HEK293 (cell line): ENCODE measurements around the gene GAP43.

Experiments
- HOXA7 ChIP-seq: sonication (generic); formaldehyde crosslinking; IDR thresholded peaks from 2 replicates; pipeline ENCODE4 v1.8.1; 2022; ENCODE audit warnings: missing genetic modification reagents, borderline replicate concordance
- MYNN ChIP-seq: fragments of 450-650 bp; formaldehyde crosslinking; IDR thresholded peaks from 2 replicates; pipeline ENCODE4 v1.5.1; 2016; ENCODE audit warnings: missing biosample characterization, missing genetic modification characterization, borderline replicate concordance
- WT1 ChIP-seq: fragments of 450-650 bp; formaldehyde crosslinking; IDR thresholded peaks from 2 replicates; pipeline ENCODE4 v1.5.1; 2016; ENCODE audit warnings: missing biosample characterization, missing genetic modification characterization
- ZFP3 ChIP-seq: fragments of 450-650 bp; formaldehyde crosslinking; IDR thresholded peaks from 2 replicates; pipeline ENCODE4 v1.5.1; 2016; ENCODE audit warnings: low read depth, missing biosample characterization, missing genetic modification characterization
- ZNF311 ChIP-seq: fragments of 450-650 bp; formaldehyde crosslinking; IDR thresholded peaks from 2 replicates; pipeline ENCODE4 v1.5.1; 2017; ENCODE audit warnings: missing biosample characterization, missing genetic modification characterization, borderline replicate concordance
- ZNF350 ChIP-seq: fragments of 450-650 bp; formaldehyde crosslinking; IDR thresholded peaks from 2 replicates; pipeline ENCODE4 v1.5.0; 2017; ENCODE audit warnings: missing biosample characterization, mild to moderate bottlenecking, missing genetic modification characterization
- ZNF501 ChIP-seq: fragments of 450-650 bp; formaldehyde crosslinking; IDR thresholded peaks from 2 replicates; pipeline ENCODE4 v1.5.1; 2016; ENCODE audit warnings: missing biosample characterization, missing genetic modification characterization
- ZNF561 ChIP-seq: fragments of 450-650 bp; IDR thresholded peaks from 2 replicates; pipeline ENCODE4 v1.5.1; 2018; ENCODE audit warnings: missing biosample characterization, missing genetic modification characterization, borderline replicate concordance
- ZNF660 ChIP-seq: fragments of 450-650 bp; IDR thresholded peaks from 2 replicates; pipeline ENCODE4 v1.5.1; 2018; ENCODE audit warnings: missing biosample characterization, mild to moderate bottlenecking, missing genetic modification characterization
- TF ChIP-seq, protein P1 (sequence below): fragments of 450-650 bp; formaldehyde crosslinking; IDR thresholded peaks from 2 replicates; pipeline ENCODE4 v1.5.1; 2016; ENCODE audit warnings: missing biosample characterization, missing genetic modification characterization
- TF ChIP-seq, protein P2 (sequence below): fragments of 450-650 bp; formaldehyde crosslinking; conservative IDR thresholded peaks from 2 replicates; pipeline ENCODE4 v1.5.1; 2016; ENCODE audit warnings: low read depth, missing biosample characterization, missing genetic modification characterization
- TF ChIP-seq, protein P3 (sequence below): fragments of 450-650 bp; IDR thresholded peaks from 2 replicates; pipeline ENCODE4 v1.5.1; 2018; ENCODE audit warnings: missing biosample characterization, missing genetic modification characterization
- TF ChIP-seq, protein P4 (sequence below): fragments of 450-650 bp; formaldehyde crosslinking; IDR thresholded peaks from 2 replicates; pipeline ENCODE4 v1.5.1; 2016; ENCODE audit warnings: missing biosample characterization, missing genetic modification characterization
- TF ChIP-seq, protein P5 (sequence below): fragments of 450-650 bp; formaldehyde crosslinking; IDR thresholded peaks from 2 replicates; pipeline ENCODE4 v1.5.1; 2016; ENCODE audit warnings: missing biosample characterization, missing genetic modification characterization

DNA sequence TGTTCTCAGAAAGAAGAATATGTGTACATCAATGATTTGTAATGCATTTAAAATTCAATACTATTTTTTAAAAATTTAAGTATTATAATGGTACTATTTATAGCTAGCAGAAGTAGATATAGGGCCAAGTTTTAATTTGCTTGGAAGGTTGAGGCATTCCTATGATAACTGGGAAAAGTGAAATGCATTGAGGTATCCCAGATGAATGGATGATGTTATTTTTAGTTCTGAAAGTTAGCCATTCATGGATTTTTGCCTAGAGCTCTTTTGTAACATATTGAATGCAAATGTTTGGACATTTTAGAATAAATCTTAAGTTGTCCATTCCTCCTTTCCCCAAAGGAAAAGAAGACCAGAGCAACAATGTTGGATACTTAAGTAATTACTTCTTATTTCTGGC lies 47.6 kb downstream of the GAP43 start:
- TF ChIP-seq ZNF311 (tag by site-specific recombination): no peak
- TF ChIP-seq, protein P1, sequence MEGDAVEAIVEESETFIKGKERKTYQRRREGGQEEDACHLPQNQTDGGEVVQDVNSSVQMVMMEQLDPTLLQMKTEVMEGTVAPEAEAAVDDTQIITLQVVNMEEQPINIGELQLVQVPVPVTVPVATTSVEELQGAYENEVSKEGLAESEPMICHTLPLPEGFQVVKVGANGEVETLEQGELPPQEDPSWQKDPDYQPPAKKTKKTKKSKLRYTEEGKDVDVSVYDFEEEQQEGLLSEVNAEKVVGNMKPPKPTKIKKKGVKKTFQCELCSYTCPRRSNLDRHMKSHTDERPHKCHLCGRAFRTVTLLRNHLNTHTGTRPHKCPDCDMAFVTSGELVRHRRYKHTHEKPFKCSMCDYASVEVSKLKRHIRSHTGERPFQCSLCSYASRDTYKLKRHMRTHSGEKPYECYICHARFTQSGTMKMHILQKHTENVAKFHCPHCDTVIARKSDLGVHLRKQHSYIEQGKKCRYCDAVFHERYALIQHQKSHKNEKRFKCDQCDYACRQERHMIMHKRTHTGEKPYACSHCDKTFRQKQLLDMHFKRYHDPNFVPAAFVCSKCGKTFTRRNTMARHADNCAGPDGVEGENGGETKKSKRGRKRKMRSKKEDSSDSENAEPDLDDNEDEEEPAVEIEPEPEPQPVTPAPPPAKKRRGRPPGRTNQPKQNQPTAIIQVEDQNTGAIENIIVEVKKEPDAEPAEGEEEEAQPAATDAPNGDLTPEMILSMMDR: no peak
- no peak for TF ChIP-seq ZNF501
- TF ChIP-seq, protein P2, sequence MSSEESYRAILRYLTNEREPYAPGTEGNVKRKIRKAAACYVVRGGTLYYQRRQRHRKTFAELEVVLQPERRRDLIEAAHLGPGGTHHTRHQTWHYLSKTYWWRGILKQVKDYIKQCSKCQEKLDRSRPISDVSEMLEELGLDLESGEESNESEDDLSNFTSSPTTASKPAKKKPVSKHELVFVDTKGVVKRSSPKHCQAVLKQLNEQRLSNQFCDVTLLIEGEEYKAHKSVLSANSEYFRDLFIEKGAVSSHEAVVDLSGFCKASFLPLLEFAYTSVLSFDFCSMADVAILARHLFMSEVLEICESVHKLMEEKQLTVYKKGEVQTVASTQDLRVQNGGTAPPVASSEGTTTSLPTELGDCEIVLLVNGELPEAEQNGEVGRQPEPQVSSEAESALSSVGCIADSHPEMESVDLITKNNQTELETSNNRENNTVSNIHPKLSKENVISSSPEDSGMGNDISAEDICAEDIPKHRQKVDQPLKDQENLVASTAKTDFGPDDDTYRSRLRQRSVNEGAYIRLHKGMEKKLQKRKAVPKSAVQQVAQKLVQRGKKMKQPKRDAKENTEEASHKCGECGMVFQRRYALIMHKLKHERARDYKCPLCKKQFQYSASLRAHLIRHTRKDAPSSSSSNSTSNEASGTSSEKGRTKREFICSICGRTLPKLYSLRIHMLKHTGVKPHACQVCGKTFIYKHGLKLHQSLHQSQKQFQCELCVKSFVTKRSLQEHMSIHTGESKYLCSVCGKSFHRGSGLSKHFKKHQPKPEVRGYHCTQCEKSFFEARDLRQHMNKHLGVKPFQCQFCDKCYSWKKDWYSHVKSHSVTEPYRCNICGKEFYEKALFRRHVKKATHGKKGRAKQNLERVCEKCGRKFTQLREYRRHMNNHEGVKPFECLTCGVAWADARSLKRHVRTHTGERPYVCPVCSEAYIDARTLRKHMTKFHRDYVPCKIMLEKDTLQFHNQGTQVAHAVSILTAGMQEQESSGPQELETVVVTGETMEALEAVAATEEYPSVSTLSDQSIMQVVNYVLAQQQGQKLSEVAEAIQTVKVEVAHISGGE (tag by site-specific recombination): no peak
- TF ChIP-seq ZNF660 (tag by site-specific recombination): no peak
- TF ChIP-seq, protein P3, sequence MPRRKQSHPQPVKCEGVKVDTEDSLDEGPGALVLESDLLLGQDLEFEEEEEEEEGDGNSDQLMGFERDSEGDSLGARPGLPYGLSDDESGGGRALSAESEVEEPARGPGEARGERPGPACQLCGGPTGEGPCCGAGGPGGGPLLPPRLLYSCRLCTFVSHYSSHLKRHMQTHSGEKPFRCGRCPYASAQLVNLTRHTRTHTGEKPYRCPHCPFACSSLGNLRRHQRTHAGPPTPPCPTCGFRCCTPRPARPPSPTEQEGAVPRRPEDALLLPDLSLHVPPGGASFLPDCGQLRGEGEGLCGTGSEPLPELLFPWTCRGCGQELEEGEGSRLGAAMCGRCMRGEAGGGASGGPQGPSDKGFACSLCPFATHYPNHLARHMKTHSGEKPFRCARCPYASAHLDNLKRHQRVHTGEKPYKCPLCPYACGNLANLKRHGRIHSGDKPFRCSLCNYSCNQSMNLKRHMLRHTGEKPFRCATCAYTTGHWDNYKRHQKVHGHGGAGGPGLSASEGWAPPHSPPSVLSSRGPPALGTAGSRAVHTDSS (tag by site-specific recombination): no peak
- TF ChIP-seq HOXA7 (CRISPR knock-in tag): no peak
- TF ChIP-seq WT1 (tag by site-specific recombination): no peak
- no peak for TF ChIP-seq ZNF561 (tag by site-specific recombination)
- TF ChIP-seq ZNF350: no peak
- TF ChIP-seq MYNN (tag by site-specific recombination): no peak
- TF ChIP-seq ZFP3 (tag by site-specific recombination): no peak
- TF ChIP-seq, protein P4, sequence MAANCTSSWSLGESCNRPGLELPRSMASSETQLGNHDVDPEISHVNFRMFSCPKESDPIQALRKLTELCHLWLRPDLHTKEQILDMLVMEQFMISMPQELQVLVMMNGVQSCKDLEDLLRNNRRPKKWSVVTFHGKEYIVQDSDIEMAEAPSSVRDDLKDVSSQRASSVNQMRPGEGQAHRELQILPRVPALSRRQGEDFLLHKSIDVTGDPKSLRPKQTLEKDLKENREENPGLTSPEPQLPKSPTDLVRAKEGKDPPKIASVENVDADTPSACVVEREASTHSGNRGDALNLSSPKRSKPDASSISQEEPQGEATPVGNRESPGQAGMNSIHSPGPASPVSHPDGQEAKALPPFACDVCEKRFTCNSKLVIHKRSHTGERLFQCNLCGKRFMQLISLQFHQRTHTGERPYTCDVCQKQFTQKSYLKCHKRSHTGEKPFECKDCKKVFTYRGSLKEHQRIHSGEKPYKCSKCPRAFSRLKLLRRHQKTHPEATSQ (tag by site-specific recombination): no peak
- TF ChIP-seq, protein P5, sequence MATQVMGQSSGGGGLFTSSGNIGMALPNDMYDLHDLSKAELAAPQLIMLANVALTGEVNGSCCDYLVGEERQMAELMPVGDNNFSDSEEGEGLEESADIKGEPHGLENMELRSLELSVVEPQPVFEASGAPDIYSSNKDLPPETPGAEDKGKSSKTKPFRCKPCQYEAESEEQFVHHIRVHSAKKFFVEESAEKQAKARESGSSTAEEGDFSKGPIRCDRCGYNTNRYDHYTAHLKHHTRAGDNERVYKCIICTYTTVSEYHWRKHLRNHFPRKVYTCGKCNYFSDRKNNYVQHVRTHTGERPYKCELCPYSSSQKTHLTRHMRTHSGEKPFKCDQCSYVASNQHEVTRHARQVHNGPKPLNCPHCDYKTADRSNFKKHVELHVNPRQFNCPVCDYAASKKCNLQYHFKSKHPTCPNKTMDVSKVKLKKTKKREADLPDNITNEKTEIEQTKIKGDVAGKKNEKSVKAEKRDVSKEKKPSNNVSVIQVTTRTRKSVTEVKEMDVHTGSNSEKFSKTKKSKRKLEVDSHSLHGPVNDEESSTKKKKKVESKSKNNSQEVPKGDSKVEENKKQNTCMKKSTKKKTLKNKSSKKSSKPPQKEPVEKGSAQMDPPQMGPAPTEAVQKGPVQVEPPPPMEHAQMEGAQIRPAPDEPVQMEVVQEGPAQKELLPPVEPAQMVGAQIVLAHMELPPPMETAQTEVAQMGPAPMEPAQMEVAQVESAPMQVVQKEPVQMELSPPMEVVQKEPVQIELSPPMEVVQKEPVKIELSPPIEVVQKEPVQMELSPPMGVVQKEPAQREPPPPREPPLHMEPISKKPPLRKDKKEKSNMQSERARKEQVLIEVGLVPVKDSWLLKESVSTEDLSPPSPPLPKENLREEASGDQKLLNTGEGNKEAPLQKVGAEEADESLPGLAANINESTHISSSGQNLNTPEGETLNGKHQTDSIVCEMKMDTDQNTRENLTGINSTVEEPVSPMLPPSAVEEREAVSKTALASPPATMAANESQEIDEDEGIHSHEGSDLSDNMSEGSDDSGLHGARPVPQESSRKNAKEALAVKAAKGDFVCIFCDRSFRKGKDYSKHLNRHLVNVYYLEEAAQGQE (tag by site-specific recombination): no peak
